PC-9 (cell line): ENCODE data around the gene FAM229A. TPM values are rescaled to one million over a fixed set of nuclear protein-coding genes. Genes with fewer than 3 reads are reported as not detected.
A peak's percentile ranks its signal among the peaks of the same experiment; 100 is the strongest.

Source experiments
- BruUV-seq: library from RNA; stranded (reverse); fragments of 400-500 nt; replicated peaks from 2 replicates; lab custom pipeline; 2021; lab: Mats Ljungman, UMichigan
- CTCF ChIA-PET: fragments of 300-600 bp; sonication (Branson Sonifier 250); formaldehyde crosslinking; loops from one replicate; lab custom pipeline; 2022; ENCODE audit warnings: antibody characterized with exemption; lab: Charles Lee
- POLR2A ChIA-PET: fragments of 300-600 bp; sonication (Branson Sonifier 250); formaldehyde crosslinking; loops from one replicate; lab custom pipeline; 2022; ENCODE audit warnings: antibody characterized with exemption; ENCODE audit not compliant: unreplicated experiment; lab: Charles Lee
- DNase-seq, 2 experiments: peaks; one replicate each; pipeline versions ENCODE4 v3.0.0 to v3.0.0-alpha.2; 2015 to 2022; ENCODE audit warnings: mixed read lengths in 1 of 2
- H2AFZ ChIP-seq: fragments of 200-600 bp; sonication (generic); 2 replicates; pipeline ENCODE4 v1.8.1; 2017; ENCODE audit warnings: antibody characterized with exemption
- H3F3A ChIP-seq: fragments of 200-600 bp; sonication (generic); 2 replicates; pipeline ENCODE4 v1.8.1; 2017; ENCODE audit warnings: antibody characterized with exemption, mild to moderate bottlenecking, low read depth; ENCODE audit not compliant: insufficient read depth
- H3K27ac ChIP-seq: fragments of 200-600 bp; sonication (generic); 2 replicates; pipeline ENCODE4 v1.6.1; 2016; ENCODE audit warnings: mixed run types
- H3K27me3 ChIP-seq: fragments of 200-600 bp; sonication (generic); 2 replicates; pipeline ENCODE4 v1.6.1; 2016; ENCODE audit warnings: low read depth, mixed run types; ENCODE audit not compliant: insufficient read depth
- H3K36me3 ChIP-seq: fragments of 200-600 bp; sonication (generic); 2 replicates; pipeline ENCODE4 v1.6.1; 2016; ENCODE audit warnings: low read depth, mixed run types
- H3K4me1 ChIP-seq: fragments of 200-600 bp; sonication (generic); replicated peaks from 2 replicates; pipeline ENCODE4 v1.6.1; 2016; ENCODE audit warnings: mixed run types; ENCODE audit not compliant: insufficient read depth
- H3K4me2 ChIP-seq: fragments of 200-600 bp; sonication (generic); 2 replicates; pipeline ENCODE4 v1.6.1; 2017; ENCODE audit warnings: mixed run types
- H3K4me3 ChIP-seq: fragments of 200-600 bp; sonication (generic); 2 replicates; pipeline ENCODE4 v1.6.1; 2016; ENCODE audit warnings: mixed run types
- H3K79me2 ChIP-seq: fragments of 200-600 bp; sonication (generic); 2 replicates; pipeline ENCODE4 v1.6.1; 2017; ENCODE audit warnings: low read depth, mixed run types
- H3K9me2 ChIP-seq: fragments of 200-600 bp; sonication (generic); 2 replicates; pipeline ENCODE4 v1.8.1; 2017; ENCODE audit warnings: mild to moderate bottlenecking; ENCODE audit not compliant: insufficient read depth
- H3K9me3 ChIP-seq: fragments of 200-600 bp; sonication (generic); 2 replicates; pipeline ENCODE4 v1.8.1; 2016; ENCODE audit warnings: low read depth; ENCODE audit not compliant: insufficient read depth
- H4K20me1 ChIP-seq: fragments of 200-600 bp; sonication (generic); 2 replicates; pipeline ENCODE4 v1.8.1; 2017; ENCODE audit not compliant: insufficient read depth
- EZH2 ChIP-seq: fragments of 200-600 bp; sonication (generic); IDR thresholded peaks from 2 replicates; pipeline ENCODE4 v1.8.0; 2017; ENCODE audit warnings: antibody characterized with exemption, low read depth
- intact Hi-C: fragments of 100-400 bp; cut with micrococcal nuclease; formaldehyde crosslinking; loops from one replicate; pipeline ENCODE4 v1.10.0; 2022; ENCODE audit not compliant: unreplicated experiment
- total RNA-seq: library from RNA; stranded (reverse); gene quantifications from 2 replicates; pipeline ENCODE4 v1.2.3, GENCODE V29; 2021
- TF ChIP-seq, protein P1 (sequence below): fragments of 200-600 bp; sonication (generic); conservative IDR thresholded peaks from 2 replicates; pipeline ENCODE4 v1.6.1; 2017; ENCODE audit warnings: mixed run types, antibody characterized with exemption, mild to moderate bottlenecking, moderate library complexity

The FAM229A gene
- total RNA-seq, 1 experiment from 2014 or later = 13.1 TPM

- ChIA-PET POLR2A (no interaction called here), CTCF (no interaction called here)
- Histone ChIP-seq H2AFZ (no peak overlapping the region), H3K27ac (no peak overlapping the region), H3K4me2 (no peak overlapping the region), H3F3A (peaks cover 45% of the 10 kb centered on the region), H3K27me3 (no peaks in the 10 kb centered on the region), H3K9me2 (no peaks in the 10 kb centered on the region), H3K4me1 (peaks cover 39% of the 10 kb centered on the region), H4K20me1 (no peaks in the 10 kb centered on the region), H3K36me3 (peaks cover 11% of the 10 kb centered on the region; the same call in 1 of the 2 replicates), H3K79me2 (peaks cover 12% of the 10 kb centered on the region), H3K9me3 (no peaks in the 10 kb centered on the region), H3K4me3 (no peak overlapping the region)
- DNase-seq = peak in 1 of 2 experiments; percentile 29
- BruUV-seq = no TSS peak
- no peak for TF ChIP-seq EZH2
- TF ChIP-seq, protein P1, sequence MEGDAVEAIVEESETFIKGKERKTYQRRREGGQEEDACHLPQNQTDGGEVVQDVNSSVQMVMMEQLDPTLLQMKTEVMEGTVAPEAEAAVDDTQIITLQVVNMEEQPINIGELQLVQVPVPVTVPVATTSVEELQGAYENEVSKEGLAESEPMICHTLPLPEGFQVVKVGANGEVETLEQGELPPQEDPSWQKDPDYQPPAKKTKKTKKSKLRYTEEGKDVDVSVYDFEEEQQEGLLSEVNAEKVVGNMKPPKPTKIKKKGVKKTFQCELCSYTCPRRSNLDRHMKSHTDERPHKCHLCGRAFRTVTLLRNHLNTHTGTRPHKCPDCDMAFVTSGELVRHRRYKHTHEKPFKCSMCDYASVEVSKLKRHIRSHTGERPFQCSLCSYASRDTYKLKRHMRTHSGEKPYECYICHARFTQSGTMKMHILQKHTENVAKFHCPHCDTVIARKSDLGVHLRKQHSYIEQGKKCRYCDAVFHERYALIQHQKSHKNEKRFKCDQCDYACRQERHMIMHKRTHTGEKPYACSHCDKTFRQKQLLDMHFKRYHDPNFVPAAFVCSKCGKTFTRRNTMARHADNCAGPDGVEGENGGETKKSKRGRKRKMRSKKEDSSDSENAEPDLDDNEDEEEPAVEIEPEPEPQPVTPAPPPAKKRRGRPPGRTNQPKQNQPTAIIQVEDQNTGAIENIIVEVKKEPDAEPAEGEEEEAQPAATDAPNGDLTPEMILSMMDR = no peak
- intact Hi-C loops = no loop called here
Observed at GRCh38 chr1:32329931-32330466, 32.3 kb downstream of the FAM229A start.

GRCh38 chr1:32327204-32327603 is 35.1 kb downstream of the FAM229A start:
- Histone ChIP-seq H2AFZ (no peak overlapping the region), H4K20me1 (no peaks in the 10 kb centered on the region), H3K36me3 (0 out of 2 replicates have a peak, but pooled peaks cover 18% of the 10 kb centered on the region), H3K9me3 (no peaks in the 10 kb centered on the region), H3K4me2 (no peak overlapping the region), H3K4me3 (no peak overlapping the region), H3F3A (peaks cover 38% of the 10 kb centered on the region), H3K79me2 (no peaks in the 10 kb centered on the region), H3K27me3 (no peaks in the 10 kb centered on the region), H3K4me1 (peaks cover 17% of the 10 kb centered on the region), H3K9me2 (no peaks in the 10 kb centered on the region), H3K27ac (no peak overlapping the region)
- no peak for DNase-seq
- ChIA-PET POLR2A (no interaction called here), CTCF (no interaction called here)
- intact Hi-C loops = no loop called here
- TF ChIP-seq, protein P1 = no peak
- no peak for TF ChIP-seq EZH2
- BruUV-seq = no TSS peak

- no peaks in the 10 kb centered on the region for H3K27me3 ChIP-seq
- H3K36me3 ChIP-seq = peaks cover 24% of the 10 kb centered on the region
- DNase-seq = peak in 1 of 2 experiments; percentile 48
- peaks cover 31% of the 10 kb centered on the region for H3F3A ChIP-seq
- 0 out of 2 replicates have a peak, but pooled peaks cover under 1% of the 10 kb centered on the region for H4K20me1 ChIP-seq
- intact Hi-C loops = no loop called here
- H3K9me2 ChIP-seq = no peaks in the 10 kb centered on the region
- peak overlapping the region; percentile 47 for H3K27ac ChIP-seq
- H3K4me3 ChIP-seq = no peak overlapping the region
- POLR2A ChIA-PET = interaction anchor here (0.6 to 0.7 kb wide), 4 partner anchors 31 to 309 kb away, joined by 3 to 29 read pairs (median 6); no protein-coding TSS in a partner anchor
- no peaks in the 10 kb centered on the region for H3K9me3 ChIP-seq
- BruUV-seq = no TSS peak
- peaks cover 3% of the 10 kb centered on the region; the same call in 1 of the 2 replicates for H3K79me2 ChIP-seq
- peaks cover 17% of the 10 kb centered on the region for H3K4me1 ChIP-seq
- peak overlapping the region; percentile 43 for H3K4me2 ChIP-seq
- CTCF ChIA-PET = interaction anchor here (0.6 to 1.2 kb wide), 2 partner anchors 122 to 365 kb away, joined by 3 to 4 read pairs; partner anchors contain the start of gene CCDC28B
- no peak overlapping the region for H2AFZ ChIP-seq
- TF ChIP-seq, protein P1 = no peak
- no peak for TF ChIP-seq EZH2
Observed at GRCh38 chr1:32321712-32322291, 40.5 kb downstream of the FAM229A start.
